LNCAP (cell line): ENCODE results near the gene RNF144B.

ENCODE experiments used
- CTCF ChIP-seq: fragments of 450-650 bp; IDR thresholded peaks from 2 replicates; pipeline ENCODE4 v1.5.1; 2017; ENCODE audit warnings: mild to moderate bottlenecking

Gene RNF144B

GRCh38 chr6:18349386-18349785 is 37.8 kb upstream of the RNF144B start:
- no peak for TF ChIP-seq CTCF

GRCh38 chr6:18350271-18350670 is 36.9 kb upstream of the RNF144B start:
- no peak for TF ChIP-seq CTCF

- TF ChIP-seq CTCF, result no peak
Measured at GRCh38 chr6:18350712-18351111, 36.4 kb upstream of the RNF144B start.

- no peak for TF ChIP-seq CTCF
Measured at GRCh38 chr6:18352001-18352400, 35.1 kb upstream of the RNF144B start.

GRCh38 chr6:18352842-18353241 is 34.3 kb upstream of the RNF144B start:
- TF ChIP-seq CTCF, result no peak

GRCh38 chr6:18353251-18353650 is 33.9 kb upstream of the RNF144B start:
- no peak for TF ChIP-seq CTCF

GRCh38 chr6:18359237-18359885 is 27.8 kb upstream of the RNF144B start:
- TF ChIP-seq CTCF, result no peak

GRCh38 chr6:18360188-18360587 is 27.0 kb upstream of the RNF144B start:
- no peak for TF ChIP-seq CTCF
